Peyer's patch (tissue), 4 donors: Measurements from ENCODE around the gene SGMS1.

Experiments used
- CTCF ChIP-seq, 6 experiments: fragments of 450-650 bp in 4 of 6; fragments of 200-600 bp in 2 of 6; sonication (generic) in 1 of 6; IDR thresholded peaks; one replicate each; pipeline ENCODE4 v1.5.1; 2017 to 2019; ENCODE audit warnings: antibody characterized with exemption in 6 of 6, mild to moderate bottlenecking in 3 of 6, moderate library complexity in 1 of 6
- POLR2A ChIP-seq, 2 donors: fragments of 450-650 bp; IDR thresholded peaks; one replicate each; pipeline ENCODE4 v1.5.1; 2017; ENCODE audit warnings: antibody characterized with exemption in 2 of 2, mild to moderate bottlenecking in 2 of 2, moderate library complexity in 2 of 2

- TF ChIP-seq CTCF (IDR thresholded peaks at IDR 0.05), result no peak
- no peak for TF ChIP-seq POLR2A (IDR thresholded peaks at IDR 0.05)
These were observed 100.4 kb downstream of the SGMS1 start for GRCh38 chr10:50523357-50523756.
